ENCODE results near the gene RPL22.

The RPL22 gene

GRCh38 chr1:6171548-6172124, 27.8 kb downstream of the RPL22 start:
- DNase-seq: peak in 1 of 2 donors; percentile 22

GRCh38 chr1:6170742-6171201, 28.6 kb downstream of the RPL22 start:
- peak; percentile 26 to 44 for DNase-seq

- DNase-seq: no peak
These were observed 29.2 kb downstream of the RPL22 start for GRCh38 chr1:6170116-6170741.

GRCh38 chr1:6168947-6169586, 30.3 kb downstream of the RPL22 start:
- DNase-seq: no peak

GRCh38 chr1:6167391-6168303, 31.7 kb downstream of the RPL22 start:
- no peak for DNase-seq

GRCh38 chr1:6166655-6167390, 32.6 kb downstream of the RPL22 start:
- no peak for DNase-seq

- DNase-seq: no peak
These were observed 33.2 kb downstream of the RPL22 start for GRCh38 chr1:6166221-6166620.

GRCh38 chr1:6165441-6165985, 33.9 kb downstream of the RPL22 start:
- no peak for DNase-seq

- no peak for DNase-seq
These were observed 34.4 kb downstream of the RPL22 start for GRCh38 chr1:6165027-6165426.

GRCh38 chr1:6163973-6164617, 35.3 kb downstream of the RPL22 start:
- no peak for DNase-seq

- DNase-seq: no peak
These were observed 36.0 kb downstream of the RPL22 start for GRCh38 chr1:6163191-6163972.

- DNase-seq: no peak
These were observed 36.6 kb downstream of the RPL22 start for GRCh38 chr1:6162773-6163172.

- no peak for DNase-seq
These were observed 37.1 kb downstream of the RPL22 start for GRCh38 chr1:6162341-6162740.

GRCh38 chr1:6158181-6158580, 41.2 kb downstream of the RPL22 start:
- DNase-seq: no peak

- no peak for DNase-seq
These were observed 41.7 kb downstream of the RPL22 start for GRCh38 chr1:6157528-6158174.

- DNase-seq: no peak
These were observed 42.3 kb downstream of the RPL22 start for GRCh38 chr1:6157132-6157527.

GRCh38 chr1:6154525-6155319, 44.7 kb downstream of the RPL22 start:
- DNase-seq: no peak

- no peak for DNase-seq
These were observed 46.5 kb downstream of the RPL22 start for GRCh38 chr1:6152882-6153281.

- DNase-seq: no peak
These were observed 47.2 kb downstream of the RPL22 start for GRCh38 chr1:6152181-6152580.
